ENCODE data around the gene CKAP2.
"Not testable (repeated sequence)": the region's sequence is repeated elsewhere in the genome, so short reads cannot be mapped to it uniquely, and the experiment has no call there.

CKAP2 gene, protein sequence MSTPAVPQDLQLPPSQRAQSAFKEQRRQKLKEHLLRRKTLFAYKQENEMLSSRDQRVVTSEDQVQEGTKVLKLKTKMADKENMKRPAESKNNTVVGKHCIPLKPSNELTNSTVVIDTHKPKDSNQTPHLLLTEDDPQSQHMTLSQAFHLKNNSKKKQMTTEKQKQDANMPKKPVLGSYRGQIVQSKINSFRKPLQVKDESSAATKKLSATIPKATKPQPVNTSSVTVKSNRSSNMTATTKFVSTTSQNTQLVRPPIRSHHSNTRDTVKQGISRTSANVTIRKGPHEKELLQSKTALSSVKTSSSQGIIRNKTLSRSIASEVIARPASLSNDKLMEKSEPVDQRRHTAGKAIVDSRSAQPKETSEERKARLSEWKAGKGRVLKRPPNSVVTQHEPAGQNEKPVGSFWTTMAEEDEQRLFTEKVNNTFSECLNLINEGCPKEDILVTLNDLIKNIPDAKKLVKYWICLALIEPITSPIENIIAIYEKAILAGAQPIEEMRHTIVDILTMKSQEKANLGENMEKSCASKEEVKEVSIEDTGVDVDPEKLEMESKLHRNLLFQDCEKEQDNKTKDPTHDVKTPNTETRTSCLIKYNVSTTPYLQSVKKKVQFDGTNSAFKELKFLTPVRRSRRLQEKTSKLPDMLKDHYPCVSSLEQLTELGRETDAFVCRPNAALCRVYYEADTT

GRCh38 chr13:52454820-52455676, at the start of gene CKAP2:
CKAP2 (plus strand) TSS chr13:52455478; CDS start chr13:52455557, 79 bp downstream.
- DNase-seq, result peak; percentile 88 to 94

DNA sequence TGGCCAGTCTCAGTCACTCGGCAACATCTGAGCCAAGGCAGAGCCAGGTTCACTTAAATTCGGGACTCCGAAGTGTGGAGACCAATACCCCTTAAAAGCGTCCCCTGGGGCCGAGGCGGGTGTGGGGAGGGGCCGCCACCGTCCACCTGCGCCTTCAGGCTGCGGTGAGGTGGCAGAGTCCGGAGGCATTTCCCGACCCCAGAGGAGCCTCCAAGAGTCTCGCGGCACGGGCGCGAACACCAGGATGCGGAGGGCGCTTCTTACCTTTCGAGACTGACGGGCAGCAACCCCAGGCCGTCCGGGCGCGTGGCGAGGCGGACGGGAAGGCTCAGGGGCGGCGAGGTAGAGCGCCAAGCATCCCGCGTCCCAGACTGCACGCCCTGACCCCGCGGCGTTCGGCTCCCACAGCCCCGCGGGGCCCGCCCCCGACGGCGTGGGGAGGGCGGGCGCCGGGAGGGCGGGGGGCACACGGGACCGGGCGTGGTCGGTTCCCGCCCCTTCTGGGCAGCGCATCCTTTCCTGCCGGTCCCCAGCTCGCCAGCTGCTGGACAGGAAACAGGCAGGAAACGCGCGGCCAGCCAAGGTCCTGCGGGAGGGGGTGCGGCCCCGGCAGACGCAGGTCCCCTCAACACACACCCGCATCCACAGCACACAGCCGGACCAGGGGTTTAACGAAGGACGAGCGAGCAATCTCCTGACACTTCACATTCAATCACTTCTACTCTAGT, 49.3 kb upstream of the CKAP2 start, which contains the start of gene THSD1:
Gene THSD1, minus strand, starts transcription at position 406 of the 728 bp plus-strand sequence. CDS start 3,572 bp downstream, outside the sequence.
- DNase-seq, result peak in 1 of 2 experiments; percentile 11

GRCh38 chr13:52406629-52407028, 48.6 kb upstream of the CKAP2 start:
- no peak for DNase-seq

DNA sequence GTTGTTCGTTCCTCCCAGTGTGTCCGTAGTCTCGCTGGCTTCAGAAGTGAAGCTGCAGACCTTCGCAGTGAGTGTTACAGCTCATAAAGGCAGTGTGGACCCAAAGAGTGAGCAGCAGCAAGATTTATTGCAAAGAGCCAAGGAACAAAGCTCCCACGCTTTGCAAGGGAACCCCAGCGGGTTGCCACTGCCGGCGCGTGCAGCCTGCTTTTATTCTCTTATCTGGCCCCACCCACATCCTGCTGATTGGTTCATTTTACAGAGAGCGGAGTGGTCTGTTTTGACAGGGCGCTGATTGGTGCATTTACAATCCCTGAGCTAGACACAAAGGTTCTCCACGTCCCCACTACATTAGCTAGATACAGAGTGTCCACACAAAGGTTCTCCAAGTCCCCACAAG, 47.8 kb upstream of the CKAP2 start:
- not testable (repeated sequence) for DNase-seq

GRCh38 chr13:52408071-52408658, 47.1 kb upstream of the CKAP2 start:
- not testable (repeated sequence) for DNase-seq

GRCh38 chr13:52411629-52412028, 43.6 kb upstream of the CKAP2 start:
- no peak for DNase-seq

GRCh38 chr13:52412128-52412527, 43.1 kb upstream of the CKAP2 start:
- no peak for DNase-seq

DNA sequence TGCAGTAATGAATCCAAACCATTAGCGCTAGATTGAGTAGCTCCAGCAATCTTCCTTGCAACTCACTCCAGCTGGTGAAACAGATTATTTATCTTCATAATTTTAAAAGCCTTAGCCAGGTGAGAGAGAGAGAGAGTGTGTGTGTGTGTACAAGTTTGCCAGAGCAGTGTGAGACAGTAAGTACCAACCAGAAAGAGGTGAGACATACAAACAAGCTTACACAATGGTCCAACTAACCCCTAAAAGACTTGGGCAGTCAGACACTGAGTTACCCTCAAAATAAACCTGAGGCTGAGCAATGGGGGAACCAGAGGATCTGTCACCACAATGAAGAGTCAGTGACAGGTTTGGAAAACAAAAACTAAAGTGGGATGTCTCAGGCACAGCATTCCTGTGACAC, 41.2 kb upstream of the CKAP2 start:
- DNase-seq, result no peak

DNA sequence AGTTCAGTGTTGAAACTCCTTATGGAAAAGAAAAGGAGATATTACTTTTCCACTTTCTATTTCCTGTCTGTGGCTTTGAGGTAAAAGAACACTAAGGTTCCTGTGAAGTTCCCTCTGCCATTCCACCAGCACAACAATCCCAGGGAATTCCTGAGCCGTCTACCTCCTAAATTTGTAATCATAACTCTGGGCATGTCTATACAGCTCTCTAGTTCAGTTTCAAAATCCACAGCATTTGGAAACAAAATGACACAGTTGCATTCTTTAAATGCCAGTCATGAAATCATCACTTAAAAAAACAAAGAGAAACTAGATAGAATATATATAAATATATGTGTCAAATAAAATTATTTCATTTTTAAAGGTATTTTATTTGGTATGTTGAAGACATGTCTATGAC, 40.3 kb upstream of the CKAP2 start:
- no peak for DNase-seq

DNA sequence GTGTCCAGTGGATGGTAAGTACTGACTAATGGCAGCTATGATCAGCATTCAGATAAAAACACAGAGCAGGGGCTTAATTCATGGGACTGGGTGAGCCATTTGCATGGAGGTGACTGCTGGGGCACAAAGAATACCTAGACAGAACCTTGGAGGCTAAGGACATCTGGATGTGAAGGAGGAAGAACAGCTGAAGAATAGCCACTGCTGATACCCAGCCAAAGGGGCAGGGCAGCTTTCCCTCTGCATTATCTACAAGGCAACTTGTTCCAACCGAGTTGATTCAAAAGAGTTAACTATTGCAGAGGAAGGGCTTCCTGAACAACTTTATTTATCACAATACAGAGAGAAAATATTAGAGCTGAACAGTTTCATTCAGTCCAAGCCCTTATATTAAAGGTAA, 36.2 kb upstream of the CKAP2 start:
- DNase-seq, result no peak

DNA sequence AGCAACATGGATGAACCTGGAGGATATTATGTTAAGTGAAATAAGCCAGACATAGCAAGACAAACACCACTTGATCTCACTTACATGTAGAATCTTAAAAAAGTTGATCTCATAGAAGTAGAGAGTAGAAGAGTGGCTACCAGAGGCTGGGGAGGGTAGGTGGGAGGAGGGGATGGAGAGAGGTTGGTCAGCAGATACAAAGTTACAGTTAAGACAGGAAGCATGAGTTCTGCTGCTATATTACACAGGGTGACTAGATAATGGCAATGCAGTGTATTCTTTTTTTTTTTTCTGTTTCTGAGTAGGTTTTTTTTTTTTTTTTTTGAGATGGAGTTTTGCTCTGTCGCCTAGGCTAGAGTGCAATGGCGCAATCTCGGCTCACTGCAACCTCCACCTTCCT, 34.1 kb upstream of the CKAP2 start:
- no peak for DNase-seq

DNA sequence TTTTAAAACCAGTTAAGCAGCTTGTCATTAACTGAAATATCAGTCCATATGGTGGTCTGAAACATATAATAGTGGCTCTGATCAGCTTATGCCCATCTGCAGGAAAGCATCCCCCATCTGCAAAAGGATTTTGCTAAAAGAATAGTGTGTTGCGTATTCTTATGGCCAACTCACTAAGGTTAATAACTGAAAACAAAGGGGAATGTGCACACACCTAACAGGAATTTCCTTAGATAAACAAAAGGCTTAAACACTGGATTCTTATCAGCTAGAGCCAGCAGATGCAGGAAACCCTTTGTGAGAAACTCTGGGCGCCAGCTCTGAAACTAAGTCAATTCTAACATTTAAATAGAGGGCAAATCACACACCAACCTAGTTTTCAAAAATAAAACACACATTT, 27.0 kb upstream of the CKAP2 start:
- DNase-seq, result peak; percentile 47 to 80

GRCh38 chr13:52432456-52432855, 22.8 kb upstream of the CKAP2 start:
- DNase-seq, result no peak

GRCh38 chr13:52446265-52446664, 9.0 kb upstream of the CKAP2 start:
- no peak for DNase-seq

DNA sequence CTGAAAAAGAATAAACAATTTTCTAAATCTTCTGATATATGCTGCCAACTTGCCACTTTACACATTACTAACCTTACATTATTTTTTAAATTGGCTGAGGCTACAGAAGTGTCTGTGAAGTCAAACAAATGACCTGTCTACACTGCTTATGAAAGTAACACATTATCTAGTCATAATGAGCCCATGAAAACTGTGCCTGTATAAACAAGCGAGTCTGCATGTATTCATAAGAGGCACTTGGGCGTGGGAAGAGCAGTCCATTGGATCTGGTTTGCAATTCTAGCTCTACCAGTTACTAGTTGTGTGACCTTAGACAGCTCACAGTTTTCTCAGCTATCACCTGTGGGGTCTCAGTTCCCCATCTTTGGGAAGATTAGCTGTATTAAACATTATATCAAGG, 7.9 kb upstream of the CKAP2 start:
- no peak for DNase-seq

DNA sequence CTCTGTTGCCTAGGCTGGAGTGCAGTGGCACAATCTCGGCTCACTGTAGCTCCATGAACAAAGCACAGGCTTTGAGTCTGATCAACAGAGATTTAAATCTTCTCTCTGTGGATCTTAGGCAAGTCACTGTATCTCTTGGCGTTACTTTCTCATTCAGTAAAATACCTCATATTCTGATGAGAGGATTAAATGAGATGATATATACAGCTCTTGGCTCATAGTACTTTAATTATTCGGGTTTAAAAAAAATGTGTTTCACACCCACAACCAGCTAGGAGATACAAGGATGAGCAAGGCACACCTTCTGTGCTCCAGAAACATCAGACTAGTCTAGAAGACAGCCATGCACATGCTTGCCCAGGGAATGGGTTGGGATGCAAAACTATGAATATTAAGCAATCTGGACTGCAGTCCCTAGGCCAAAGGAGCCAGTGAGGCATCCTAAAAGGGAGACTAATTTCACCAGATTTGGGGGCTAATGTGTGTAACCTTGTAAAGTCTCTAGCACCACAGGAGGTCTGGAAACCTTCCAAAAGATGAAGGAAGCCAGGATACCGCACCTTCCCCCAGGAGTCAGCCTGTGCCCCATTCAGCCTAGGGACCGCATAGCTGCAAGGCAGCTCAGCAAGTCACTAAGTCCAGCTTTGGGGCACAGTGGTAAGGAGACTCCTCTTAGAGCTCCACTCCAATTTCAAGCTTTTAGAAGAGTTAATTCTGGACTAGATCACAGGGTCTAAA, 7.3 kb upstream of the CKAP2 start:
- no peak for DNase-seq

DNA sequence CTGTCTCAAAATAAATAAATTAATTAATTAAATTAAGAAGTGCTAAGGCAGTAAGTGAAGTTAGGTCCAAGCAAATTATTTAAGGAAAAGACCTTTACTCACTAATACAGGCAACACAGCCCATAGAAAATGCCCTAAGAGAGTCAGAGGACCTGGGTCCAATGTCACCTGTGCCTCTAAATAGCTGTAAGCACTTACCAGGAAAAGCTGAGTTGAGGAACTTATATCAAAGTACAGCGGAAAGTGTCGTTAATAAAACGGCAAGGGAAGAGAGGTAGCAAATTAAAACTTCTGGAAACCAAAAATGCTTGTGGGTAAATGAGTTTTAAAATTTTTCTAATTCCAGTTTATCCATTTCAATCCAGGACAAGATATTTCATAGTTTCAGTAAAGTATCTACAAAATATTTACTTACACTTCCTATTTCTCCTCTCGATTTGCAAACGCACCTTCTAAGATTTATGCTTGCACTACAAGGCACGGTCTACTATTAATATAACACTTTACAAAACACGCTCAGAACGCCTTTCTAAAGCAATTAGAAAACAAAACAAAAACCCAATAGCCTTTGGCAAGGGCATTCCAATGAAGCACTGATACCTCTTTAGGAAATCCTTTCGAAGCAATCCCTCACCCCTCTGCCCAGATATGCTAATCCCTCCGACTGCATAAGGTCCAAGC, 5.8 kb upstream of the CKAP2 start:
- no peak for DNase-seq

DNA sequence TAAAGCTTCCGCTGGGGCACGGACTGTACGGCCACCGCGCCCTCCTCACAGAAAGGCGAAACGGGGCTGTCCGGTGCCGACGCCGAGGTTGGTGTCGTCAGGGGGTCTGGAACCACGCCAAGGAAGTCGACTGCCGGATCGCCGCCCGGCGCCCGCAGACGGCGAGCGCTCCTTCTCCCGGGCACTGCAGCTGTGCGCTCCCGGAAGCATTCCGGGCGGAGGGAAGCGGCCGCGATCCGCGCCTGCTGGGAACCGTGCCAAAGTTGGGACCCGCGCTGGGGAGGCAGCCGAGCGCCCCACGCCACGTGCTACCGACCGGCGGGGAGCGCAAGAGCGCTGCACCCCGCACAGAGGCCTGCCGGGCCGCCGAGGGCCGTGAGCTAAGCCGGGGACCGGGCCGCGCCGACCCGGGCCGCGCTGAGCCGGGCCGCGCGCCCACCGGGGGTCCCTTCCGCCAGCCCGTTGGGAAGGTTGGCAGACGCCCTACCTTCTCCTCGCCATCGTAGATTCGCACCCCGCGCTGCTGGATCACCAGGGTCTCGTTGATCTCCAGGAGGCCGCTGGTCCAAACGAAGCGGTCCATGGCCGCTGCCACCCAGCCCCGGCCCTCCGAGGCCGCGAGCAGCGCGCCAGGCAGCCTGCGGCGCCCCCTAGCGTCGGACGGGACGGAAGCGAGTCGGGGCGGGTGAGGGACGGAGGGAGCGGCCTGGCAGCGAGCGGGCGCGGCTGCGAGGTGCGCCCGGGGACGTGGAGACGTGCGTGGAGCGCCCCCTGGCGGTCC, 5.1 kb upstream of the CKAP2 start, which contains the start of gene VPS36:
Gene VPS36, minus strand, starts transcription at position 623 of the 781 bp plus-strand sequence. Its CDS starts 40 bp downstream, at position 583.
- peak; percentile 67 to 90 for DNase-seq

GRCh38 chr13:52450793-52451116, 4.5 kb upstream of the CKAP2 start:
- no peak for DNase-seq

All from SW 1271 (cell line).